GM19025 (cell line): Measurements from ENCODE around the gene DAZAP1.
A peak's percentile ranks its signal among the peaks of the same experiment; 100 is the strongest.

ENCODE experiments used
- ATAC-seq: cut with Tn5 transposase; IDR thresholded peaks from one replicate; pipeline ENCODE4 v1.9.1; 2021; ENCODE audit warnings: mild to moderate bottlenecking, low read depth, moderate library complexity; ENCODE audit not compliant: unreplicated experiment

Gene DAZAP1

GRCh38 chr19:1376415-1376805 lies 31.0 kb upstream of the DAZAP1 start:
- ATAC-seq, result no peak

- no peak for ATAC-seq
These were observed 30.0 kb upstream of the DAZAP1 start for GRCh38 chr19:1377176-1377964.

DNA sequence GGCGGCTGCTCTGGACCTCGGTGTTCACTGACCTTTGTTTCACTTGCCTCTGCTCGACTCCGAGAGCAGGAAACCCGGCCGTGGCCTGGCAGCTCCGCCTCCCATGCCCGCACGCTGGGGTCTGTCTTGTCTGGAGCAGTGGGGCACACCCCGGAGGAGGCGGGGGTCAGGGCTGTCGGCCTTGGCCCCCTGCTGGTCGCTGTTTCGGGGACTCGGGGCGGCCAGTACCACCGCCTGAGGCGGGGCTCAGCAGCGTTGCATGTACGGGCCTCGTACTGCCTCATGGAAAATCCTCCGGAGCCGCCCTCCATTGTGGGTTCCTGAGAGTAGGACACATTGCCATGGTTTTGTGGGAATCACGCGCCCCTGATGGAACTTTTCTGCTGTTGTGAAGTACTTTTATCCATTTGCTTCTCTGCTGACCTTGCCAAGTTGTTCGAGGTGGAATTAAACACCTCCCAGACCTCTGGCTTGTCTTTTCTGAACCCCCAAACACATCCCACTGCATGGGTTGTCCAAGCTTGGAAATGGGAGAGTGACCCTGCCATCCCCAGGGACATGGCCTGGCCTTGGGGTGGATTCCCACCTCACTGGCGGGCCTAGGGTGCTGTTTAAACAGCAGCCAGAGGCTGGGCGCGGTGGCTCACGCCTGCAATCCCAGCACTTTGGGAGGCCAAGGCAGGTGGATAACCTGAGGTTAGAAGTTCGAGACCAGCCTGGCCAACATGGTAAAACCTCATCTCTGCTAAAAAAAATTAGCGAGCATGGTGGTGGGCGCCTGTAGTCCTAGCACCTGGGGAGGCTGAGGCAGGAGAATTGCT lies 29.2 kb upstream of the DAZAP1 start:
- no peak for ATAC-seq

GRCh38 chr19:1379126-1379905 lies 28.1 kb upstream of the DAZAP1 start:
- ATAC-seq, result no peak

- ATAC-seq, result no peak
These were observed 27.4 kb upstream of the DAZAP1 start for GRCh38 chr19:1379961-1380489.

GRCh38 chr19:1382250-1382649 lies 25.1 kb upstream of the DAZAP1 start:
- no peak for ATAC-seq

DNA sequence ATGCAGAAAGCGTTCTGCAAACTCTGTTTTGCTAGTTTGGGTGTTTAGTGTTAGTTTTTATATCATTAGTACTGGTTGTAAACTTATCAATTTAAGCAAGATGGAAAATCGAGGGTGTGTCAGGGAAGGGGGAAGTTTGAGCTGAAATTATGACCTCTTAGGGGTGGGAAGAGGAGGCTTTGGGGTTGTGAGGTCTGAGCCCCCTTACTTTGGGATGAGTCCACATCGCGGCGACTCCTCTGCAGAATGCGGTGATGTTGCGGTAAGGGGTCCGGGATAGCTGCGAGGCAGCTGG lies 24.4 kb upstream of the DAZAP1 start:
- no peak for ATAC-seq

- peak; percentile 63 for ATAC-seq
These were observed 23.9 kb upstream of the DAZAP1 start, which contains the start of gene NDUFS7 for GRCh38 chr19:1383312-1384084. TSS of gene NDUFS7 (plus strand) at chr19:1383907. CDS start at chr19:1383927, 20 bp downstream.

DNA sequence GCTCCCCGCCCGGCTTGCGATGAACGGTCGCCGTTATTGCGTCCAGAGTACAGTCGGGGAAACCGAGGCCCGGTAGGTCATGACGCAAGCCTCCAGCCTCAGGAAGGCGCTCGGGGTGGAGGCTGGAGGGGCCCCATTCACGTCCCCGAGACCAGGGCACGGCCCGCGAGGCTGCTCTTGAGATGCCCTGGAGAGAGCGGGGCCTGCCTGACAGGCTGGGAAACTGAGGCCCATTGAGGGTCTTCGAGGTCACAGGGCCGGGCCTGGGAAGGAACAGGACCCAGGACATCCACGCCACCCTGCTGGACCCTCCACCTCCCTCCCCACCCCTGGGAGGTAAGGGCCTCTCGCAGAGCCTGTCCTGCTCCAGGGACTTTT lies 23.3 kb upstream of the DAZAP1 start:
- ATAC-seq, result no peak

DNA sequence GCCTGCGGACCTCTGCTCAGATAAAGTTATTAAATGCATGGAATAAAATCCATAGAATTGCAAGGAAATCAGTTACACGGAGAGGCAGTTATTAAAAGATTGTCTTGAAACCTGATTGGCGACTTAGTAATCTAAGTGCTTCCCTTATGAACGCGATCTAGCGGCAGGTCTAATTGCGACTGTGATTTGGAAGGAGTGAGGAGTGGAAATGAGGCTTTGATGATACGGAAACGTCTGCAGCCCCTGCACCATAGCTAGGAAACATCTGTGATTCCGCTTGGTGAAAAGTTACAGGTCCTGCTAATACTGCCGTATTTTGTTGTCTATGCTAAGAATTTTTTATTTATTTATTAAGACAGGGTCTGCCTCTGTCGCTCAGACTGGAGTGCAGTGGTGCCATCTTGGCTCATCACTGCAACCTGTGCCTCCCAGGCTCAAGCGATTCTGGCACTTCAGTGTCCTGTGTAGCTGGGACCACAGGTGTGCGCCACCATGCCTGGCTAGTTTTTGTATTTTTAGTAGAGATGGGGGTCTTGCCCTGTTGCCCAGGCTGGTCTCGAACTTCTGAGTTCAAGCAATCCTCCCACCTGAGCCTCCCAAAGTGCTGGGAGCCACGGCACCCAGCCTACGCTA lies 22.8 kb upstream of the DAZAP1 start:
- no peak for ATAC-seq

DNA sequence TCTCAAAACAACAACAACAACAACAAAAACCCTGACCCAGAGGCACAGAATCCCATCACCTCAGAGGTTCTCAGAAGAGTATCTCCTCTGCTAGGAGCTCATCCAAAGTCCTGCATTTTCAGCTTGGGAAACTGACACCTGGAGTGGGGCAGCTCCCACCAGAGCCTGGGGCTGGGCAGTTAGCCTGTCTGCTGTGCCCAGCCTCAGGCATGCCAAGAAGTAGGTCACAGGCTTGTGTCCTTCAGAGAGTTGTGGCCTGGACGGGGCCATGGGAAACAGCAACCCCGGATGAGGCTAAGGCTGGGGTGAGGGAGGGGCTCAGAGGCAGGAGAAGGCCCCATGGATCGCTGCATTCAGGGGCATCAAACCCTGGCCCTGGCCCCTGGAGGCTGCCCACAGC lies 21.6 kb upstream of the DAZAP1 start:
- no peak for ATAC-seq

GRCh38 chr19:1386945-1387683 lies 20.3 kb upstream of the DAZAP1 start:
- no peak for ATAC-seq

- ATAC-seq, result no peak
These were observed 19.4 kb upstream of the DAZAP1 start for GRCh38 chr19:1387684-1388636.

- no peak for ATAC-seq
These were observed 18.8 kb upstream of the DAZAP1 start for GRCh38 chr19:1388637-1389026.

DNA sequence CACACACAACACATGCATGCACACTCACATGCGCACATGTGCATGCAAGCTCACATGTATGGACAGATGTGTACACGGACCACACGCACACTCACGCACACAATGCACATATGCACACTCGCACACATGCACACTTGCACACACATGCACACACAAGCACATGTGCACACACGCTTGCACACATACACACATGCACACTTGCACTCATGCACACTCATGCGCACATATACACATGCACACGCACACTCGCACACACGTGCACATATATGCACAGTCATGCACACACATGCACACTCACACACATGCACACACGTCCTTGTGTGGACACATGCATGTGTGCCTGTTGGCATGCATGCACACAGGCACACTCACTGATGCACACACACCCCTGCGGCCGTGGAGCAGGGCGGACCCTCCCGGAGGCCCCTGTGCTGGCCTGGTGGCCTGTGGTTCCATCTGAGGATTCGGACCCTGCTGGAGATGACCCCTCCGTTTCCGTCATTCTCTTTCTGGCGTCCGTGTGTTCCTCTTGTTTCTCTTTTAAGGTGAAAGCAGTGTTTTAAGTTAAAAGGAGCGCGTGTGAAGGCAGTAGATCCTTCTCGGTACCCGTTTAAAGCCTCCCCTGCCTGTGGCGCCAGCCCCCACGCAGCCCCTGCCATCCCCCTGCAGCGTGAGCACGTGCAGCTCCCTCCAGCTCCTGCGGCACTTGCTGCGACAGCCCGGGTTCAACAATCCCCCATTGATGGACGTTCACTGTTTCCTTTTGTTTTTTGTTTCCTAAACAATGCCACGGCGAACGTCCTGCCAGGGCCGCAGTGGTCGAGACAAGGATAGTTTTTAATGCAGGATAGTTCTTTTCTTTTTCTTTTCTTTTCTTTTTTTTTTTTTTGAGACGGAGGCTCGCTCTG lies 18.1 kb upstream of the DAZAP1 start:
- ATAC-seq, result no peak

GRCh38 chr19:1390890-1391423 lies 16.4 kb upstream of the DAZAP1 start:
- no peak for ATAC-seq

DNA sequence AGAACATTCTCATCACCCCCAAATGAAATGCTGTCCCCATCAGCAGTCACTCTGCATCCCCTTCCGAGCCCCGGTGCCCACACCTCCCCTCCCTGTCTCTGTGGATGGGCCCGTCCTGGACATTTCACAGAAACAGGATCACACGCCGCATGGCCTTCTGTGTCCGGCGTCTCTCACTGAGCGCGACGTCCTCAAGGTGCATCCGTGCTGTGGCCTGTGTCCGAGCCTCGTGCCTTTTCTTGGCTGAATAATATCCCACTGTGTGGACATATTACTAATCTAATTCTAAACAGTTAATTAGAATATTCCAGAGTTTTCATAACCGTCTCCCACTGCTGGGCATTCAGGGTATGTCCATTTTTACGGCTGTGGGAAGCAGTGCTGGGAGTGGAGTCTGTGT lies 15.0 kb upstream of the DAZAP1 start:
- no peak for ATAC-seq
